ENCODE measurements around the gene MAPKAPK5.
"Not testable (repeated sequence)": the region's sequence is repeated elsewhere in the genome, so short reads cannot be mapped to it uniquely, and the experiment has no call there.

The MAPKAPK5 gene

GRCh38 chr12:111827907-111828306, 14.1 kb upstream of the MAPKAPK5 start:
- DNase-seq = no peak

DNA sequence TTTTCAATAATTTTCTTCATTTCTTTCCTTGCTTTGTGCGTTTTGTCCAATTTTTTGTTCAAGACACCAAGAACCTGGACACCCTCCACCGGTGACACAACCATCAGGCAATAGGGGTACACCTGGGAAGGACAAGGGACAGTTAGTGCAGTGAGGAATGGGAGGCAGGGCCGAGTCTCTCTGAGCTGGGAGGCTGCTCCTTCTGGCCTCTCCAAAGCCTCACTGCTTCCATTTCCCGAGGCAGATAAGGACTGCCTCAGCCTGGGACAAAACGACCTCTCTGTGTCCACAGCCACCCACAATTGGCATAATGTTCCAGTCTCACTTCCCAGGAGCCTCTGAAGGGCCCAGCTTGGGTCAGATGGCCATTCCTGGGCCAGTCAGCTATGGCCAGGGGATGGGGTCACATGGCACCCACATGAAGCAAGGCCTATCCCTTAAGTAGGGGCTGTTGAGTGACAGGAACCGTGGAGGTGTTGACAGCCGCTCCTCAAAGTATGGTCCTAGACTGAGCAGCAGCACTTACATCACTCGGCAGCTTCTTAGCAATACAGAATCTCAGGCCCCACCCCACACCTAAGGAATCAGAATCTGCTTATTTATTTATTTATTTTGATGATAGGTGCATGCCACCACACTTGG, 13.6 kb upstream of the MAPKAPK5 start:
- no peak for DNase-seq

DNA sequence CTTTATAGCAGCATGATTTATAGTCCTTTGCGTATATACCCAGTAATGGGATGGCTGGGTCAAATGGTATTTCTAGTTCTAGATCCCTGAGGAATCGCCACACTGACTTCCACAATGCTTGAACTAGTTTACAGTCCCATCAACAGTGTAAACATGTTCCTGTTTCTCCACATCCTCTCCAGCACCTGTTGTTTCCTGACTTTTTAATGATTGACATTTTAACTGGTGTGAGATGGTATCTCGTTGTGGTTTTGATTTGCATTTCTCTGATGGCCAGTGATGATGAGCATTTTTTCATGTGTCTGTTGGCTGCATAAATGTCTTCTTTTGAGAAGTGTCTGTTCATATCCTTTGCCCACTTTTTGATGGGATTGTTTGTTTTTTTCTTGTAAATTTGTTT, 12.4 kb upstream of the MAPKAPK5 start:
- DNase-seq = not testable (repeated sequence)

DNA sequence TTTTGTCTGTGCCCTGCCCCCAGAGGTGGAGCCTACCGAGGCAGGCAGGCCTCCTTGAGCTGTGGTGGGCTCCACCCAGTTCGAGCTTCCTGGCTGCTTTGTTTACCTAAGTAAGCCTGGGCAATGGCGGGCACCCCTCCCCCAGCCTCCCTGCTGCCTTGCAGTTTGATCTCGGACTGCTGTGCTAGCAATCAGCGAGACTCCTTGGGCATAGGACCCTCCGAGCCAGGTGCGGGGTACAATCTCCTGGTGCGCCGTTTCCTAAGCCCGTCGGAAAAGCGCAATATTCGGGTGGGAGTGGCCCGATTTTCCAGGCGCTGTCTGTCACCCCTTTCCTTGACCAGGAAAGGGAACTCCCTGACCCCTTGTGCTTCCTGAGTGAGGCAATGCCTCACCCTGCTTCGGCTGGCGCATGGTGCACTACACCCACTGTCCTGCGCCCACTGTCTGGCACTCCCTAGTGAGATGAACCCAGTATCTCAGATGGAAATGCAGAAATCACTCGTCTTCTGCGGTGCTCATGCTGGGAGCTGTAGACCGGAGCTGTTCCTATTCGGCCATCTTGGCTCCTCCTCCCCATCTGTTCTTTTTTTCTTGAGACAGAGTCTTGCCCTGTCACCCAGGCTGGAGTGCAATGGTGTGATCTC, 7.2 kb upstream of the MAPKAPK5 start:
- not testable (repeated sequence) for DNase-seq

- DNase-seq = not testable (repeated sequence)
Measured at GRCh38 chr12:111835531-111836181, 6.4 kb upstream of the MAPKAPK5 start.

DNA sequence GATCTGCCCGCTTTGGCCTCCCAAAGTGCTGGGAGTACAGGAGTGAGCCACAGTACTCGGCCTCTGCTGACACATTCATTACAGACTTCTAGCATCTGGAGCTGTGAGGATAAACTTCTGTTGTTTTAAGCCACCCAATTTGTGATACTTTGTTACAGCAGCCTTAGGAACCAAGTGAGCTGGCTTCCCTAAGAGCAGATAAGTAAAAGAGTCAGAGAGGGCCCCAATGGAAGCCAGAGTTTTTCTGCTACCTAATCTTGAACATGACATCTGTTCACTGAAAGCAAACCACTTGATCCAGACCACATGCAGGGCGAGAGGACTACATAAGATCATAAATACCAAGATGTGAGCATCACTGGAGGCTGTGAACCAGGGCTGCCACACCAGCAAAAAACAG, 3.7 kb upstream of the MAPKAPK5 start:
- no peak for DNase-seq

GRCh38 chr12:111840807-111841206, 1.2 kb upstream of the MAPKAPK5 start:
- no peak for DNase-seq

GRCh38 chr12:111841236-111841749, 735 bp upstream of the MAPKAPK5 start:
- peak in 2 of 56 donors; percentile 30 to 42 for DNase-seq

DNA sequence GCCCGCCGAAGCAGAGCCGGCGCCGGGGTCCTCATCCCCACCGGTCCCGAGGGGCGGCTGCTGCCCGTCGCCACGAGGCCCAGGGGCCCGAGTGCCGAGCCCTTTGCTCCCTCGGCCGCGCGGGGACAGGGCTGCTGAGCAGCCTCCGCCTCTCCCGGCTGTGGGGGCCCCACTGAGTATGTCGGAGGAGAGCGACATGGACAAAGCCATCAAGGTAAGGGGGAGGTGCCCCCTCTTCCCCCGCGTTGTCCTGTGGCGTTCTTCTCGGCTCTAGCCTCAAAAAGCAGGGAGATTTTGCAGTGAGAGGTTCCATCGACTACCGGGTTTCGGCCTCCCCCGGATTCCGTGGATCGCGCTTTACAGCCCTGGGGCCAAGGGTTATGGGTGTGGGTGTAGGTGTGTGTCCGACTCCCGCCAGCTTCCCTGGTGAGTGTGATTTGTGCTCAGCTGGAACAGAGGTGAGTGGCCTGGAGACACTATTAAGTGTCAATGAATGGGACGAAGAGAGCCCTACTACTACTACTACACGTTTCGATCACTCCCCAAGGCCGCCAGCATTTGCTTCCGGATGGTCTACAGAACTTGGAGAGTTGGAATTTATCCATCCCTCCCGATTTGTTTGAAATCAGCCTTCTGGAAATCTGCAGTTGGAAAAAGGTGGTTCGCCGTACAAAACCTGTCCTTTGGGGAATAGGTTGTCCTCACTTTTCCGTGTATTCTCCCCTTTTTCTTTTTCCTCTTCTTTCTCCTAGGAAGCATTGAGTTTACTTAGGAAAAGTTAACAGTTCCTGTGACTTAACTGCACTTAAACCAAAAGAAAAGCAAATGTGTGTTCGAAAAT, 748 bp downstream of the MAPKAPK5 start:
- peak in 7 of 56 donors; percentile 8 to 44 (median 19) for DNase-seq

DNA sequence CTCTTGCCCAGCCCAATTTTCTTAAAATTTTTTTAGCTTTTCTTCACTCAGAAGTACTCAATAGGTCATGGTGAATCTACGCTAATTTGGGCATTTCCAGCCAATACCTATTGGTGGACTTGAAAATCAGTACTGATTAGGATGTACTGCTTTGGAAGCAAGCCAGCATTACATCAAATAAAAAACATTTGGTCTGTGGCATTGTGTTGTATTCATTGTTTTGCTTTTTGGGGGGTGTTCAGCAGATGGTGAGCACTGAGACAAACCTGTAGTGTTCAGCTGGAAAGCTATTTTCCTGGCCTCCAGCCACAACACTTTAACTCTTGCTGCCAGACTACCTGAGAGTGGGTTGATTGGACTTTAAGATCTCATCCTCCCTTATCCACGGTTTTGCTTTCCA, 4.0 kb downstream of the MAPKAPK5 start:
- DNase-seq = peak in 1 of 56 donors; percentile 1

DNA sequence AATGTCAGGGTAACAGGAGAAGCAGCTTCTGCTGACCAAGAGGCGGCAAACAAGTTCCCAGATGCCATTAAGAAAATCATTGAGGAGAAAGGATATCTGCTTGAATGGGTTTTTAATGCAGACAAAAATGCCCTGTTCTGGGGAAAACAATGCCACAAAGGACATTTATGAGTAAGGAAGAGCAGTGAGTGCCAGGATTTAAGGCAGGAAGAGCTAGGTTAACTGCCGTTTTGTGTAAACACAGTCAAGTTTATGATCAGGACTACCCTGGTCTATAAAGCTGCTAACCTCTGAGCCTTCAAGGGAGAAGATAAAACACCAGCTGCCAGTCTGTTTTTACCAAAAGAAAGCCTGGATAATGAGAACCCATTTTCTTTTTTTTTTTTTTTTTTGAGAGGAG, 8.5 kb downstream of the MAPKAPK5 start:
- no peak for DNase-seq

DNA sequence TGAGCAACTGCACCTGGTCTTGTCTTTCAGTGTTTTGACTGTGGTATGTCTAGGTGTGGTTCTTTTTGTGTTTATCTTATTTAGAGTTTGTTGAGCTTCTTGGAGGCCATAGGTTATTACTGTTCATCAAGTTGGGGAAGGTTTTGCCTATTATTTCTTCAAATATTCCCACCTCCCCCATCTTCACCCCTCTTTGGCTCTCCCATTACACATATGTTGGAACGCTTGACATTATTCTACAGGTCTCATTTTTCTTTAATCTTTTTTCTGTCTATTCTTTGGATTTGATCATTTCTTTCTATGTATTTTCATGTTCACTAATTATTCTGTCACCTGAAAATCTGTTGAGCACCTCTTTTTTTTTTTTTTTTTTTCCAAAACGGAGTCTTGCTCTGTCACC, 16.2 kb downstream of the MAPKAPK5 start:
- DNase-seq = no peak

- no peak for DNase-seq
Measured at GRCh38 chr12:111858778-111859177, 16.8 kb downstream of the MAPKAPK5 start.

GRCh38 chr12:111864913-111865312, 22.9 kb downstream of the MAPKAPK5 start:
- DNase-seq = no peak

GRCh38 chr12:111867531-111867930, 25.5 kb downstream of the MAPKAPK5 start:
- no peak for DNase-seq

- DNase-seq = no peak
Measured at GRCh38 chr12:111868676-111869588, 26.9 kb downstream of the MAPKAPK5 start.

GRCh38 chr12:111869671-111870070, 27.6 kb downstream of the MAPKAPK5 start:
- DNase-seq = no peak

DNA sequence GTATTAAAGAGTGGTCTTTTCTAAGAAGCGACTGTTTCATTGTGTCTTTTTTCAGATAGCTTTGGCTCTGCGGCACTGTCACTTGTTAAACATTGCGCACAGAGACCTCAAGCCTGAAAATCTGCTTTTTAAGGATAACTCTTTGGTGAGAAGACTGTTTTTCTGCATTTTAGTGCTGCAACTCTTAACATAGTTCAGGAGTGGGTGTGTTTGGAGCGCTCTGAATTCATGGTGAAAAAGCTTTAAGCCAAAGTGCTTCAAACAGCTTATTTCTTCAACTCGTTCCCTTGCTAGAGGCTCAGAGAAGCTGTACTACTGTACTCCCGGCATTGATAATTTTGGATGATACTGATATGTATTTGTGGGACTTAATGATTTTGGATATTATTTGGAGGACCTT, 28.2 kb downstream of the MAPKAPK5 start:
- DNase-seq = no peak

- no peak for DNase-seq
Measured at GRCh38 chr12:111870706-111871105, 28.7 kb downstream of the MAPKAPK5 start.

- DNase-seq = no peak
Measured at GRCh38 chr12:111873113-111873512, 31.1 kb downstream of the MAPKAPK5 start.

Data from amygdala (tissue), 56 donors.